GM18951 (cell line): Measurements from ENCODE around the gene FAM180A.

Experiments used
- POLR2A ChIP-seq: IDR thresholded peaks from 4 replicates; pipeline ENCODE4 v1.6.1; 2011; ENCODE audit warnings: mild to moderate bottlenecking; ENCODE audit not compliant: insufficient read length, insufficient read depth; ENCODE audit errors: extremely low read depth
- in situ Hi-C: fragments of 300-500 bp; cut with MboI; formaldehyde crosslinking; loops from one replicate; pipeline ENCODE4 v1.12.0; 2022; ENCODE audit warnings: low sequenced_read_pairs, mixed read lengths, inconsistent platforms; ENCODE audit not compliant: unreplicated experiment

The FAM180A gene

GRCh38 chr7:135763261-135763660 lies 14.6 kb upstream of the FAM180A start:
- TF ChIP-seq POLR2A: no peak
- in situ Hi-C loops: no loop called here

- in situ Hi-C loops: no loop called here
- no peak for TF ChIP-seq POLR2A
These were observed 13.3 kb upstream of the FAM180A start for GRCh38 chr7:135761751-135762488.

- no peak for TF ChIP-seq POLR2A
- in situ Hi-C loops: no loop called here
These were observed 10.9 kb upstream of the FAM180A start for GRCh38 chr7:135759532-135759931.

GRCh38 chr7:135758531-135758932 lies 9.9 kb upstream of the FAM180A start:
- in situ Hi-C loops: no loop called here

GRCh38 chr7:135757719-135758411 lies 9.3 kb upstream of the FAM180A start:
- TF ChIP-seq POLR2A: no peak
- in situ Hi-C loops: no loop called here

More at GRCh38 chr7:135758531-135758932, 9.9 kb upstream of the FAM180A start:
- TF ChIP-seq POLR2A: no peak

- TF ChIP-seq POLR2A: no peak
These were observed 7.6 kb upstream of the FAM180A start for GRCh38 chr7:135756191-135756590.

GRCh38 chr7:135755351-135755753 lies 6.7 kb upstream of the FAM180A start:
- in situ Hi-C loops: no loop called here
- no peak for TF ChIP-seq POLR2A

More at GRCh38 chr7:135756191-135756590, 7.6 kb upstream of the FAM180A start:
- in situ Hi-C loops: no loop called here

GRCh38 chr7:135753616-135754413 lies 5.2 kb upstream of the FAM180A start:
- in situ Hi-C loops: no loop called here
- no peak for TF ChIP-seq POLR2A

GRCh38 chr7:135747366-135747765 lies 1.2 kb downstream of the FAM180A start:
- TF ChIP-seq POLR2A: no peak
- in situ Hi-C loops: no loop called here

GRCh38 chr7:135745703-135746312 lies 2.8 kb downstream of the FAM180A start:
- no peak for TF ChIP-seq POLR2A
- in situ Hi-C loops: no loop called here

- TF ChIP-seq POLR2A: no peak
- in situ Hi-C loops: no loop called here
These were observed 3.5 kb downstream of the FAM180A start for GRCh38 chr7:135744938-135745702.
